OCI-LY7 (cell line): ENCODE results near the gene EEF1AKMT3. TPM values are rescaled to one million over a fixed set of nuclear protein-coding genes. Genes with fewer than 3 reads are reported as not detected.

ENCODE experiments used
- BruUV-seq: library from RNA; stranded (reverse); fragments of 400-500 nt; replicated peaks from 2 replicates; lab custom pipeline; 2021; lab: Mats Ljungman, UMichigan
- CTCF ChIA-PET: fragments of 300-600 bp; sonication (Branson Sonifier 250); formaldehyde crosslinking; loops from one replicate; lab custom pipeline; 2022; ENCODE audit warnings: antibody characterized with exemption; ENCODE audit not compliant: unreplicated experiment; lab: Charles Lee
- POLR2A ChIA-PET: fragments of 300-600 bp; sonication (Branson Sonifier 250); formaldehyde crosslinking; loops from one replicate; lab custom pipeline; 2022; ENCODE audit warnings: antibody characterized with exemption; lab: Charles Lee
- DNase-seq: peaks from one replicate; pipeline ENCODE4 v3.0.0-alpha.2; 2015; ENCODE audit warnings: low spot score
- H2AFZ ChIP-seq: fragments of 200-600 bp; sonication (generic), shearing (Covaris generic); 2 replicates; pipeline ENCODE4 v1.6.1; 2014; ENCODE audit warnings: mild to moderate bottlenecking, antibody characterized with exemption, low read length, moderate library complexity
- H3K27ac ChIP-seq: fragments of 200-600 bp; sonication (generic); 2 replicates; pipeline ENCODE4 v1.5.1; 2014; ENCODE audit warnings: mixed run types, low read depth, mild to moderate bottlenecking, moderate library complexity, low read length, inconsistent platforms; ENCODE audit not compliant: poor library complexity, severe bottlenecking
- H3K36me3 ChIP-seq: fragments of 200-600 bp; sonication (generic); 2 replicates; pipeline ENCODE4 v1.6.1; 2014; ENCODE audit warnings: mild to moderate bottlenecking, antibody characterized with exemption, low read length, moderate library complexity, mixed read lengths; ENCODE audit not compliant: insufficient read depth
- H3K4me1 ChIP-seq: fragments of 200-600 bp; sonication (generic); 2 replicates; pipeline ENCODE4 v1.5.1; 2014; ENCODE audit warnings: mild to moderate bottlenecking, low read length; ENCODE audit not compliant: insufficient read depth, poor library complexity, severe bottlenecking
- H3K4me2 ChIP-seq: fragments of 200-600 bp; sonication (generic); 2 replicates; pipeline ENCODE4 v1.6.1; 2014; ENCODE audit warnings: mild to moderate bottlenecking, low read length
- H3K4me3 ChIP-seq: fragments of 200-600 bp; sonication (generic); 2 replicates; pipeline ENCODE4 v1.5.1; 2014; ENCODE audit warnings: mild to moderate bottlenecking, low read depth, low read length; ENCODE audit not compliant: poor library complexity, severe bottlenecking
- H3K79me2 ChIP-seq: fragments of 200-600 bp; sonication (generic); 2 replicates; pipeline ENCODE4 v1.6.1; 2016; ENCODE audit warnings: low read depth, mild to moderate bottlenecking, low read length, moderate library complexity, mixed read lengths; ENCODE audit not compliant: insufficient read depth
- H3K9me2 ChIP-seq: fragments of 200-600 bp; sonication (generic); 2 replicates; pipeline ENCODE4 v1.6.1; 2016; ENCODE audit warnings: mild to moderate bottlenecking, low read length, mixed read lengths; ENCODE audit not compliant: insufficient read depth
- H3K9me3 ChIP-seq: fragments of 200-600 bp; sonication (generic); 2 replicates; pipeline ENCODE4 v1.6.1; 2014; ENCODE audit warnings: mild to moderate bottlenecking, mixed run types, low read length, mixed read lengths
- H4K20me1 ChIP-seq: fragments of 200-600 bp; sonication (generic); 2 replicates; pipeline ENCODE4 v1.6.1; 2014; ENCODE audit warnings: mild to moderate bottlenecking, antibody characterized with exemption, low read length, moderate library complexity, mixed read lengths; ENCODE audit not compliant: insufficient read depth
- EZH2phosphoT487 ChIP-seq: fragments of 200-600 bp; sonication (generic); IDR thresholded peaks from 2 replicates; pipeline ENCODE4 v1.6.1; 2018; ENCODE audit warnings: low read depth, borderline replicate concordance, mild to moderate bottlenecking, mixed run types, antibody characterized with exemption, low read length, moderate library complexity, mixed read lengths
- intact Hi-C: fragments of 100-400 bp; cut with micrococcal nuclease; formaldehyde crosslinking; loops from one replicate; pipeline ENCODE4 v1.10.0; 2022; ENCODE audit not compliant: unreplicated experiment
- total RNA-seq, 2 experiments: library from RNA; depleted of rRNA in 1 of 2; stranded (reverse); fragments of >200 nt in 1 of 2; shearing (Covaris generic) in 1 of 2; gene quantifications; 2 replicates each; pipeline ENCODE4 v1.2.3, GENCODE V29; 2014 to 2022
- TF ChIP-seq, protein P1 (sequence below): fragments of 200-600 bp; sonication (generic); conservative IDR thresholded peaks from 2 replicates; pipeline ENCODE4 v1.5.1; 2014; ENCODE audit warnings: mild to moderate bottlenecking, antibody characterized with exemption, low read length, moderate library complexity, mixed read lengths

EEF1AKMT3 gene
- total RNA-seq, 2 experiments from 2014 or later: 3.4 to 6.3 TPM

DNA sequence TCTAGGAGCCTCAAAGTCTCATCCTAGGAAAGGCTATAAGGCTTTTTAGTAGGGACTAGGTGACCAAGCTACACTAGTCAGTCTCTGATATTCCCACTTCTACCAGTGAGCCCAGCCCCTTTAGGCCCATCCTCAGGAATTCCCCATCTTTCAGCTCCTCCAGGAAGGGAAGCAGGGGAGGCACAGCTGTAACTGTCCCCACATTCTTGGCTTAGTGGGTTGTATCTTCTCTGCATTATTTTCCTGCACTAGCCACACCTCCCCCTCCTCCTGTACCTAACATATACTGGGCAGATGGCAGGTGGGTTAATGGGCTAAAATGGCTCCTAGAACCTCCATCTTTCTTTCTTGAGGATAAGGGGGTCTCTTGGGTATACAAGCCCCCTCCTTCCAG lies 5.1 kb upstream of the EEF1AKMT3 start:
- Histone ChIP-seq H3K4me2 (no peak overlapping the region), H3K36me3 (peaks cover 42% of the 10 kb centered on the region), H3K4me3 (no peak overlapping the region), H3K9me3 (no peaks in the 10 kb centered on the region), H3K79me2 (peaks cover 12% of the 10 kb centered on the region; the same call in 1 of the 2 replicates), H3K27ac (no peak overlapping the region), H2AFZ (no peak overlapping the region), H3K9me2 (no peaks in the 10 kb centered on the region), H4K20me1 (no peaks in the 10 kb centered on the region), H3K4me1 (peaks cover 13% of the 10 kb centered on the region)
- TF ChIP-seq EZH2phosphoT487: no peak
- TF ChIP-seq, protein P1, sequence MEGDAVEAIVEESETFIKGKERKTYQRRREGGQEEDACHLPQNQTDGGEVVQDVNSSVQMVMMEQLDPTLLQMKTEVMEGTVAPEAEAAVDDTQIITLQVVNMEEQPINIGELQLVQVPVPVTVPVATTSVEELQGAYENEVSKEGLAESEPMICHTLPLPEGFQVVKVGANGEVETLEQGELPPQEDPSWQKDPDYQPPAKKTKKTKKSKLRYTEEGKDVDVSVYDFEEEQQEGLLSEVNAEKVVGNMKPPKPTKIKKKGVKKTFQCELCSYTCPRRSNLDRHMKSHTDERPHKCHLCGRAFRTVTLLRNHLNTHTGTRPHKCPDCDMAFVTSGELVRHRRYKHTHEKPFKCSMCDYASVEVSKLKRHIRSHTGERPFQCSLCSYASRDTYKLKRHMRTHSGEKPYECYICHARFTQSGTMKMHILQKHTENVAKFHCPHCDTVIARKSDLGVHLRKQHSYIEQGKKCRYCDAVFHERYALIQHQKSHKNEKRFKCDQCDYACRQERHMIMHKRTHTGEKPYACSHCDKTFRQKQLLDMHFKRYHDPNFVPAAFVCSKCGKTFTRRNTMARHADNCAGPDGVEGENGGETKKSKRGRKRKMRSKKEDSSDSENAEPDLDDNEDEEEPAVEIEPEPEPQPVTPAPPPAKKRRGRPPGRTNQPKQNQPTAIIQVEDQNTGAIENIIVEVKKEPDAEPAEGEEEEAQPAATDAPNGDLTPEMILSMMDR: no peak
- intact Hi-C loops: no loop called here
- POLR2A ChIA-PET: no interaction called here
- CTCF ChIA-PET: interaction anchor here (0.6 kb wide), 1 partner anchor 10 kb away, joined by 3 read pairs; no protein-coding TSS in a partner anchor
- BruUV-seq: no TSS peak
- no peak for DNase-seq

DNA sequence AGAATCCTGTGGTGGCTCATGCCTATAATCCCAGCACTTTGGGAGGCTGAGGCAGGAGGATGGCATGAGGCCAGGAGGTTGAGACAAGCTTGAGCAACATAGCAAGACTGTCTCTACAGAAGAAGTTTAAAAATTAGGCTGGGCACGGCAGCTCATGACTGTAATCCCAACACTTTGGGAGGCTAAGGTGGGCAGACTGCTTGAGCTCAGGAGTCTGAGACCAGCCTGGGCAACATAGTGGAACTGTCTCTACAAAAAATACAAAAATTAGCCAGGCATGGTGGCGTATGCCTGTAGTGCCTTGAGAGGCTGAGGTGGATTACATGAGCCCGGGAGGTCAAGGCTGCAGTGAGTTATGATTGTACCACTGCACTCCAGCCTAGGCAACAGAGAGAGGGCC lies 4.5 kb upstream of the EEF1AKMT3 start:
- CTCF ChIA-PET: interaction anchor here (0.6 kb wide), 1 partner anchor 11 kb away, joined by 3 read pairs; no protein-coding TSS in a partner anchor
- no peak for DNase-seq
- POLR2A ChIA-PET: no interaction called here
- intact Hi-C loops: no loop called here
- TF ChIP-seq, protein P1: no peak
- TF ChIP-seq EZH2phosphoT487: no peak
- Histone ChIP-seq H3K4me3 (no peak overlapping the region), H3K9me2 (no peaks in the 10 kb centered on the region), H3K9me3 (no peaks in the 10 kb centered on the region), H2AFZ (no peak overlapping the region), H3K27ac (no peak overlapping the region), H3K4me1 (peaks cover 17% of the 10 kb centered on the region), H3K79me2 (peaks cover 12% of the 10 kb centered on the region; the same call in 1 of the 2 replicates), H3K36me3 (peaks cover 36% of the 10 kb centered on the region), H3K4me2 (no peak overlapping the region), H4K20me1 (no peaks in the 10 kb centered on the region)
- BruUV-seq: no TSS peak

DNA sequence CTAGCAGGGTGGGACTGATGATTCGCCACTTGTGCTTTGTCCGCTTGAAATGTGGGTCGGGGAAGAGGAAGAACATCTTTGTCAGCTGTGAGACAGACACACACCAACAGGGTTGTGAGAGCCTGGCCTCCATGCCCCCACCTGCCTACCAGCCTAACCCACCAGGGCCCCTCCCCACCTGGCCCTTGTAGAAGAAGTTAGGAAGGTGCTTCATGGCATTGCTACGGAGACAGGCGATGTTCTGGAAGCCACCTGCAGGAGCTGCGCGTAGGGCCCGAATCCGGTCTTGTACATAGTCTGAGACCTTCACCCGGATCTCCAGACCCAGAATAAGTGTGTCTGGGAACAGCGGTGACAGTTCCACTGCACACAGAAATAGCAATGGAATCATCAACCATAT lies 2.8 kb upstream of the EEF1AKMT3 start:
- no peak overlapping the region for H3K27ac ChIP-seq
- no peak overlapping the region for H3K4me3 ChIP-seq
- POLR2A ChIA-PET: interaction anchor here (0.6 kb wide), 1 partner anchor 75 kb away, joined by 8 read pairs; no protein-coding TSS in a partner anchor
- H3K9me2 ChIP-seq: no peaks in the 10 kb centered on the region
- peaks cover 25% of the 10 kb centered on the region for H3K4me1 ChIP-seq
- CTCF ChIA-PET: no interaction called here
- DNase-seq: no peak
- no peak overlapping the region for H2AFZ ChIP-seq
- peaks cover 32% of the 10 kb centered on the region for H3K36me3 ChIP-seq
- intact Hi-C loops: no loop called here
- TF ChIP-seq, protein P1: no peak
- TF ChIP-seq EZH2phosphoT487: no peak
- H3K79me2 ChIP-seq: peaks cover 12% of the 10 kb centered on the region; the same call in 1 of the 2 replicates
- no TSS peak for BruUV-seq
- no peak overlapping the region for H3K4me2 ChIP-seq
- H4K20me1 ChIP-seq: no peaks in the 10 kb centered on the region
- no peaks in the 10 kb centered on the region for H3K9me3 ChIP-seq
